GM12878 (cell line): ENCODE data around the gene RSBN1L. TPM values are rescaled to one million over a fixed set of nuclear protein-coding genes. Genes with fewer than 3 reads are reported as not detected.

Source experiments
- ATAC-seq: fragments of 200-7000 bp; cut with Tn5 transposase; 3 replicates; pipeline ENCODE4 v1.9.1; 2020; ENCODE audit warnings: mild to moderate bottlenecking, moderate library complexity
- BruUV-seq: library from RNA; stranded (reverse); fragments of 400-500 nt; replicated peaks from 2 replicates; lab custom pipeline; 2021; lab: Mats Ljungman, UMichigan
- CTCF ChIA-PET: fragments of 300-600 bp; sonication (Branson Sonifier 250); formaldehyde crosslinking; extraction: SDS; loops from one replicate; lab custom pipeline; 2021; ENCODE audit warnings: inconsistent platforms; lab: Yijun Ruan, JAX
- POLR2A ChIA-PET: fragments of 350-600 bp; formaldehyde crosslinking; extraction: SDS; loops from one replicate; lab custom pipeline; 2021; ENCODE audit warnings: inconsistent platforms; lab: Charles Lee
- RAD21 ChIA-PET: fragments of 300-600 bp; sonication (Branson Sonifier 250); formaldehyde crosslinking; loops from one replicate; lab custom pipeline; 2023; ENCODE audit warnings: antibody characterized with exemption; ENCODE audit not compliant: unreplicated experiment; lab: Charles Lee
- SMC1A ChIA-PET: fragments of 300-600 bp; sonication (Branson Sonifier 250); formaldehyde crosslinking; loops from one replicate; lab custom pipeline; 2023; ENCODE audit not compliant: unreplicated experiment, uncharacterized antibody; lab: Charles Lee
- DNase-seq: peaks from one replicate; pipeline ENCODE4 v3.0.0-alpha.2; 2011; ENCODE audit warnings: low read depth, low spot score
- FAIRE-seq: peaks from 3 replicates; lab custom pipeline; 2011; peaks lifted over from hg19 to GRCh38; lab: Jason Lieb, UNC
- H2AFZ ChIP-seq: 2 replicates; pipeline ENCODE4 v1.6.0; 2011; ENCODE audit warnings: low read depth, low read length, control low read depth; ENCODE audit not compliant: control insufficient read depth
- H3K27ac ChIP-seq: 2 replicates; pipeline ENCODE4 v1.5.1; 2011; ENCODE audit warnings: control low read depth; ENCODE audit not compliant: control insufficient read depth, insufficient read depth
- H3K27me3 ChIP-seq, 2 experiments: replicated peaks in 1 of 2; 2 replicates each; pipeline versions ENCODE4 v1.6.0 to v1.6.1; 2011; ENCODE audit warnings: low read length in 1 of 2; ENCODE audit not compliant: control insufficient read depth in 2 of 2, insufficient read depth in 2 of 2
- H3K36me3 ChIP-seq, 2 experiments: 2 replicates each; pipeline ENCODE4 v1.5.1; 2011; ENCODE audit warnings: low read length in 1 of 2; ENCODE audit not compliant: control insufficient read depth in 2 of 2, insufficient read depth in 2 of 2
- H3K4me1 ChIP-seq: 2 replicates; pipeline ENCODE4 v1.6.1; 2011; ENCODE audit warnings: mild to moderate bottlenecking, low read length, moderate library complexity, mixed read lengths; ENCODE audit not compliant: control insufficient read depth, insufficient read depth
- H3K4me2 ChIP-seq: 2 replicates; pipeline ENCODE4 v1.6.0; 2011; ENCODE audit warnings: control low read depth; ENCODE audit not compliant: control insufficient read depth, insufficient read depth
- H3K4me3 ChIP-seq: fragments of 200-600 bp; sonication (generic); 2 replicates; pipeline ENCODE4 v1.5.1; 2016
- H3K79me2 ChIP-seq: 2 replicates; pipeline ENCODE4 v1.6.0; 2011; ENCODE audit warnings: low read length; ENCODE audit not compliant: control insufficient read depth, insufficient read depth
- H3K9ac ChIP-seq: 2 replicates; pipeline ENCODE4 v1.8.0; 2011; ENCODE audit warnings: low read length, control low read depth, mixed read lengths; ENCODE audit not compliant: control insufficient read depth, insufficient read depth
- H3K9me3 ChIP-seq: replicated peaks from 3 replicates; pipeline ENCODE4 v1.5.1; 2011; ENCODE audit warnings: mild to moderate bottlenecking, low read length; ENCODE audit not compliant: control insufficient read depth, insufficient read depth
- H4K20me1 ChIP-seq: 2 replicates; pipeline ENCODE4 v1.6.0; 2011; ENCODE audit not compliant: control insufficient read depth, insufficient read depth
- CBX3 ChIP-seq: fragments of 200-600 bp; sonication (generic); IDR thresholded peaks from 2 replicates; pipeline ENCODE4 v1.6.1; 2016; ENCODE audit warnings: low read depth, borderline replicate concordance
- EGR1 ChIP-seq, 2 experiments: IDR thresholded peaks; 1 replicate in 1 of 2; 2 replicates in 1 of 2; pipeline ENCODE4 v1.6.1; 2011 to 2012; ENCODE audit warnings: low read depth in 2 of 2, low read length in 2 of 2, borderline replicate concordance in 1 of 2, mild to moderate bottlenecking in 1 of 2, moderate library complexity in 1 of 2
- HDGF ChIP-seq: fragments of 450-650 bp; IDR thresholded peaks from 2 replicates; pipeline ENCODE4 v1.6.1; 2016; ENCODE audit warnings: antibody characterized with exemption
- HSF1 ChIP-seq: fragments of 150-350 bp; IDR thresholded peaks from 2 replicates; pipeline ENCODE4 v1.6.1; 2014; ENCODE audit warnings: mild to moderate bottlenecking, low read depth, low read length
- IKZF2 ChIP-seq, 2 experiments: fragments of 450-650 bp; IDR thresholded peaks; 2 replicates each; pipeline ENCODE4 v1.6.1; 2017; ENCODE audit warnings: mild to moderate bottlenecking in 2 of 2, moderate library complexity in 2 of 2
- IRF3 ChIP-seq: fragments of 450-650 bp; IDR thresholded peaks from 2 replicates; pipeline ENCODE4 v1.6.1; 2014; ENCODE audit warnings: mild to moderate bottlenecking
- IRF5 ChIP-seq: fragments of 450-650 bp; IDR thresholded peaks from 2 replicates; pipeline ENCODE4 v1.6.1; 2017; ENCODE audit warnings: borderline replicate concordance
- JUNB ChIP-seq: IDR thresholded peaks from 2 replicates; pipeline ENCODE4 v1.6.1; 2016; ENCODE audit warnings: antibody characterized with exemption, mild to moderate bottlenecking
- MXI1 ChIP-seq: fragments of 150-350 bp; IDR thresholded peaks from 2 replicates; pipeline ENCODE4 v1.6.1; 2011; ENCODE audit warnings: low read depth, mild to moderate bottlenecking, inconsistent platforms, low read length, improper control_type of control experiment
- MYB ChIP-seq: fragments of 150-350 bp; IDR thresholded peaks from 2 replicates; pipeline ENCODE4 v1.6.1; 2014; ENCODE audit warnings: mild to moderate bottlenecking, low read depth, low read length, borderline replicate concordance
- NBN ChIP-seq: fragments of 450-650 bp; IDR thresholded peaks from 2 replicates; pipeline ENCODE4 v1.6.1; 2016
- NR2F1 ChIP-seq: fragments of 450-650 bp; conservative IDR thresholded peaks from 2 replicates; pipeline ENCODE4 v1.6.1; 2017; ENCODE audit warnings: mild to moderate bottlenecking
- PAX5 ChIP-seq: IDR thresholded peaks from 2 replicates; pipeline ENCODE4 v1.6.1; 2011; ENCODE audit warnings: low read depth, low read length, borderline replicate concordance
- PBX3 ChIP-seq: IDR thresholded peaks from 2 replicates; pipeline ENCODE4 v1.6.1; 2011; ENCODE audit warnings: mild to moderate bottlenecking, low read depth, low read length, moderate library complexity; ENCODE audit not compliant: insufficient replicate concordance
- RAD21 ChIP-seq: IDR thresholded peaks from 2 replicates; pipeline ENCODE4 v1.6.1; 2011; ENCODE audit warnings: mild to moderate bottlenecking, low read depth, low read length, moderate library complexity; ENCODE audit not compliant: insufficient read depth
- RUNX3 ChIP-seq: IDR thresholded peaks from 2 replicates; pipeline ENCODE4 v1.6.1; 2012; ENCODE audit warnings: low read length, inconsistent platforms
- SMC3 ChIP-seq: IDR thresholded peaks from 2 replicates; pipeline ENCODE4 v1.6.1; 2011; ENCODE audit warnings: low read length, improper control_type of control experiment, borderline replicate concordance
- SPI1 ChIP-seq: IDR thresholded peaks from 2 replicates; pipeline ENCODE4 v1.6.1; 2011; ENCODE audit warnings: low read depth, mild to moderate bottlenecking, low read length, moderate library complexity, borderline replicate concordance; ENCODE audit not compliant: insufficient read depth
- WGBS: methylation state at CpG from one replicate; pipeline ENCODE4 v1.1.6; 2016; ENCODE audit warnings: low lambda C conversion rate; ENCODE audit not compliant: insufficient replicate concordance, insufficient coverage; ENCODE audit errors: missing lambda C conversion rate; 5-methylcytosine and 5-hydroxymethylcytosine counted together
- in situ Hi-C: fragments of 300-500 bp; cut with MboI; formaldehyde crosslinking; loops from 9 replicates; pipeline ENCODE4 v1.14.3; 2018; ENCODE audit warnings: mixed read lengths
- intact Hi-C: fragments of 100-400 bp; cut with micrococcal nuclease; formaldehyde crosslinking; loops from one replicate; pipeline ENCODE4 v1.14.2; 2022; ENCODE audit not compliant: unreplicated experiment
- polyA plus RNA-seq, 11 experiments: library from polyadenylated mRNA; depleted of rRNA in 4 of 11; unstranded in 6 of 11; stranded (reverse) in 5 of 11; fragments of >200 nt; fragmentation: Nextera tagmentation in 4 of 11; fragmentation: Illumina TruSeq in 1 of 11; extraction: Ambion mirVana in 4 of 11; extraction: Trizol in 1 of 11; gene quantifications; 1 replicate in 1 of 11; 2 replicates in 10 of 11; pipeline versions ENCODE4 v1.2.1 to v1.2.3, GENCODE V29; 2011 to 2016; ENCODE audit warnings: inconsistent platforms in 2 of 11, missing spikeins in 2 of 11, low read depth in 1 of 11
- total RNA-seq, 4 experiments: library from RNA; depleted of rRNA in 3 of 4; stranded (reverse); fragments of >200 nt in 3 of 4; fragmentation: Illumina TruSeq in 1 of 4; extraction: Trizol in 1 of 4; gene quantifications; 2 replicates each; pipeline versions ENCODE4 v1.2.1 to v1.2.3, GENCODE V29; 2013 to 2021

RSBN1L gene
- total and polyA plus RNA-seq, 10 of the 15 experiments (the other 5 are each of a cell fraction or from before 2014, with no cell fraction given) = 4.5 to 23.7 (median 10.3) TPM

GRCh38 chr7:77661816-77662215 is 34.4 kb upstream of the RSBN1L start:
- whole genome bisulfite sequencing = 88% methylated on average over 5 of the region's 5 CpGs
- in situ Hi-C loops (loop anchor here (10.0 kb wide), 1 partner anchor 373 kb away; no protein-coding TSS in a partner anchor), intact Hi-C loops (no loop called here)
- no peaks in the 10 kb centered on the region; a peak in 1 of 4 replicates for H3K36me3 ChIP-seq
- H4K20me1 ChIP-seq = no peaks in the 10 kb centered on the region
- no peak overlapping the region for H3K4me2 ChIP-seq
- RAD21 ChIA-PET = interaction anchor here (1.5 kb wide), 1 partner anchor 378 kb away, joined by 3 read pairs; no protein-coding TSS in a partner anchor
- H3K27ac ChIP-seq = no peak overlapping the region
- no TSS peak for BruUV-seq
- no peaks in the 10 kb centered on the region for H3K9me3 ChIP-seq
- POLR2A ChIA-PET = no interaction called here
- H3K4me3 ChIP-seq = no peak overlapping the region
- no peaks in the 10 kb centered on the region for H3K27me3 ChIP-seq
- CTCF ChIA-PET = interaction anchor here (0.9 to 1.7 kb wide), 2 partner anchors 10 to 98 kb away, joined by 3 to 7 read pairs; no protein-coding TSS in a partner anchor
- no peak for TF ChIP-seq RUNX3
- TF ChIP-seq NR2F1 = no peak
- TF ChIP-seq IRF5 = no peak
- no peak for TF ChIP-seq EGR1 (IDR thresholded peaks at IDR 0.05; ENCODE audit: borderline replicate concordance in 1 of 2, low read depth in 2 of 2, low read length in 2 of 2)
- TF ChIP-seq MYB = no peak
- TF ChIP-seq PAX5 = no peak
- no peak for TF ChIP-seq IRF3
- TF ChIP-seq PBX3 = no peak
- no peak for TF ChIP-seq RAD21
- TF ChIP-seq SPI1 = no peak
- TF ChIP-seq IKZF2 (IDR thresholded peaks at IDR 0.05) = no peak
- TF ChIP-seq HSF1 = no peak
- TF ChIP-seq CBX3 = no peak
- TF ChIP-seq NBN = no peak
- TF ChIP-seq SMC3 = no peak
- no peak for TF ChIP-seq HDGF
- TF ChIP-seq MXI1 = no peak
- TF ChIP-seq JUNB = no peak
- FAIRE-seq (no peak), ATAC-seq (no peak), DNase-seq (no peak)
- H3K79me2 ChIP-seq = no peaks in the 10 kb centered on the region
- no peak overlapping the region for H2AFZ ChIP-seq
- H3K9ac ChIP-seq = no peak overlapping the region
- SMC1A ChIA-PET = interaction anchor here (1.0 to 2.1 kb wide), 2 partner anchors 13 to 98 kb away, joined by 3 to 9 read pairs; no protein-coding TSS in a partner anchor
- H3K4me1 ChIP-seq = no peaks in the 10 kb centered on the region
